ENCODE measurements around the gene PIGK.

GRCh38 chr1:77139389-77139788 lies 79.8 kb downstream of the PIGK start:
- TF ChIP-seq, protein P1, sequence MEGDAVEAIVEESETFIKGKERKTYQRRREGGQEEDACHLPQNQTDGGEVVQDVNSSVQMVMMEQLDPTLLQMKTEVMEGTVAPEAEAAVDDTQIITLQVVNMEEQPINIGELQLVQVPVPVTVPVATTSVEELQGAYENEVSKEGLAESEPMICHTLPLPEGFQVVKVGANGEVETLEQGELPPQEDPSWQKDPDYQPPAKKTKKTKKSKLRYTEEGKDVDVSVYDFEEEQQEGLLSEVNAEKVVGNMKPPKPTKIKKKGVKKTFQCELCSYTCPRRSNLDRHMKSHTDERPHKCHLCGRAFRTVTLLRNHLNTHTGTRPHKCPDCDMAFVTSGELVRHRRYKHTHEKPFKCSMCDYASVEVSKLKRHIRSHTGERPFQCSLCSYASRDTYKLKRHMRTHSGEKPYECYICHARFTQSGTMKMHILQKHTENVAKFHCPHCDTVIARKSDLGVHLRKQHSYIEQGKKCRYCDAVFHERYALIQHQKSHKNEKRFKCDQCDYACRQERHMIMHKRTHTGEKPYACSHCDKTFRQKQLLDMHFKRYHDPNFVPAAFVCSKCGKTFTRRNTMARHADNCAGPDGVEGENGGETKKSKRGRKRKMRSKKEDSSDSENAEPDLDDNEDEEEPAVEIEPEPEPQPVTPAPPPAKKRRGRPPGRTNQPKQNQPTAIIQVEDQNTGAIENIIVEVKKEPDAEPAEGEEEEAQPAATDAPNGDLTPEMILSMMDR (IDR thresholded peaks at IDR 0.05) = no peak
- no peak for TF ChIP-seq POLR2A (IDR thresholded peaks at IDR 0.05)
